ENCODE data around the gene CD200R1L. TPM values are rescaled to one million over a fixed set of nuclear protein-coding genes. Genes with fewer than 3 reads are reported as not detected.

Gene CD200R1L
- total RNA-seq, 2 experiments from 2014 or later = not detected

GRCh38 chr3:112884678-112885290, 38.1 kb upstream of the CD200R1L start:
- Mint-ChIP-seq H3K9me3 (no peaks in the 10 kb centered on the region), H3K36me3 (ENCODE audit: low read depth) (no peaks in the 10 kb centered on the region), H3K4me1 (ENCODE audit: low read depth) (no peaks in the 10 kb centered on the region), H3K27me3 (no peaks in the 10 kb centered on the region), H3K27ac (no peak overlapping the region), H3K4me3 (no peak overlapping the region)
- no peak for ATAC-seq
- TF ChIP-seq CTCF (IDR thresholded peaks at IDR 0.05) = no peak
- intact Hi-C loops (cut with micrococcal nuclease) = no loop called here
- ChIA-PET POLR2A (interaction anchor here (0.8 kb wide), 1 partner anchor 58 kb away, joined by 4 read pairs; no protein-coding TSS in a partner anchor), CTCF (interaction anchor here (0.9 to 1.5 kb wide), 3 partner anchors 30 to 77 kb away, joined by 3 read pairs; no protein-coding TSS in a partner anchor)
- no peak for DNase-seq

GRCh38 chr3:112881891-112882290, 35.2 kb upstream of the CD200R1L start:
- no peaks in the 10 kb centered on the region for H3K27me3 Mint-ChIP-seq
- ChIA-PET POLR2A (no interaction called here), CTCF (interaction anchor here (1.0 kb wide), 1 partner anchor 147 kb away, joined by 3 read pairs; no protein-coding TSS in a partner anchor)
- DNase-seq = no peak
- no peaks in the 10 kb centered on the region for H3K36me3 Mint-ChIP-seq (ENCODE audit: low read depth)
- H3K4me3 Mint-ChIP-seq = no peak overlapping the region
- H3K4me1 Mint-ChIP-seq (ENCODE audit: low read depth) = no peaks in the 10 kb centered on the region
- H3K27ac Mint-ChIP-seq = no peak overlapping the region
- H3K9me3 Mint-ChIP-seq = peaks cover 2% of the 10 kb centered on the region
- TF ChIP-seq CTCF (IDR thresholded peaks at IDR 0.05) = no peak
- intact Hi-C loops (cut with micrococcal nuclease) = no loop called here
- ATAC-seq = no peak

GRCh38 chr3:112875561-112875960, 28.9 kb upstream of the CD200R1L start:
- TF ChIP-seq CTCF (IDR thresholded peaks at IDR 0.05) = no peak
- DNase-seq (no peak), ATAC-seq (no peak)
- intact Hi-C loops (cut with micrococcal nuclease) = no loop called here
- CTCF ChIA-PET = interaction anchor here (1.5 kb wide), 1 partner anchor 413 kb away, joined by 3 read pairs; no protein-coding TSS in a partner anchor
- POLR2A ChIA-PET = no interaction called here
- H3K9me3 Mint-ChIP-seq = peaks cover 11% of the 10 kb centered on the region
- no peak overlapping the region for H3K27ac Mint-ChIP-seq
- peaks cover 2% of the 10 kb centered on the region for H3K36me3 Mint-ChIP-seq (ENCODE audit: low read depth)
- H3K27me3 Mint-ChIP-seq = no peaks in the 10 kb centered on the region
- no peaks in the 10 kb centered on the region for H3K4me1 Mint-ChIP-seq (ENCODE audit: low read depth)
- H3K4me3 Mint-ChIP-seq = no peak overlapping the region

- Mint-ChIP-seq H3K9me3 (peaks cover 18% of the 10 kb centered on the region), H3K4me1 (ENCODE audit: low read depth) (no peaks in the 10 kb centered on the region), H3K27ac (no peak overlapping the region), H3K4me3 (no peak overlapping the region), H3K27me3 (no peaks in the 10 kb centered on the region), H3K36me3 (ENCODE audit: low read depth) (peaks cover 2% of the 10 kb centered on the region)
- TF ChIP-seq CTCF (IDR thresholded peaks at IDR 0.05) = no peak
- no peak for ATAC-seq
- intact Hi-C loops (cut with micrococcal nuclease) = no loop called here
- no peak for DNase-seq
- CTCF ChIA-PET = interaction anchor here (1.5 kb wide), 1 partner anchor 414 kb away, joined by 3 read pairs; no protein-coding TSS in a partner anchor
- POLR2A ChIA-PET = no interaction called here
Observed at GRCh38 chr3:112874725-112875124, 28.1 kb upstream of the CD200R1L start.

GRCh38 chr3:112873632-112874031, 27.0 kb upstream of the CD200R1L start:
- TF ChIP-seq CTCF (IDR thresholded peaks at IDR 0.05) = no peak
- H3K4me1 Mint-ChIP-seq (ENCODE audit: low read depth) = no peaks in the 10 kb centered on the region
- DNase-seq = no peak
- peaks cover 21% of the 10 kb centered on the region for H3K9me3 Mint-ChIP-seq
- no peak overlapping the region for H3K27ac Mint-ChIP-seq
- intact Hi-C loops (cut with micrococcal nuclease) = no loop called here
- ATAC-seq = no peak
- ChIA-PET POLR2A (no interaction called here), CTCF (no interaction called here)
- H3K36me3 Mint-ChIP-seq (ENCODE audit: low read depth) = peaks cover 4% of the 10 kb centered on the region
- no peak overlapping the region for H3K4me3 Mint-ChIP-seq
- no peaks in the 10 kb centered on the region for H3K27me3 Mint-ChIP-seq
